ENCODE measurements around the gene WDR4.

DNA sequence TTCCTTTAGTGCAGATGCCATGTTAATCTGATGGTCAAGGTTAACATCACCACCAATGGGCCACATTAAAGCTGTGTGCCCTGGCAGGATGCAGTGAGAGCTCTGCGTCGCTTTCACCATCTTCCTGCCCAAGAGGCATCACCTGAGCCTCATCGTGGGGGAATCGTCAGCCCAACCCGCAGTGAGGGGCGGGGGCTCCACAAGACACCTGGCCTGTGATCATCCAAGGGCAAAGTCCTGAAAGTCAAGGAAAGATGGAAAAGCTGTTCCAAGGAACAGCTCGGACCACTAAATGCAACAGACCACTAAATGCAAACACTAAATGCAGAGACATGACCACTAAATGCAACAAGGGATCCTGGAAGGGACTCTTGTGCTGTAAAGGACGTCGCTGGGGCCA lies 49.9 kb downstream of the WDR4 start:
- TF ChIP-seq, protein P1, sequence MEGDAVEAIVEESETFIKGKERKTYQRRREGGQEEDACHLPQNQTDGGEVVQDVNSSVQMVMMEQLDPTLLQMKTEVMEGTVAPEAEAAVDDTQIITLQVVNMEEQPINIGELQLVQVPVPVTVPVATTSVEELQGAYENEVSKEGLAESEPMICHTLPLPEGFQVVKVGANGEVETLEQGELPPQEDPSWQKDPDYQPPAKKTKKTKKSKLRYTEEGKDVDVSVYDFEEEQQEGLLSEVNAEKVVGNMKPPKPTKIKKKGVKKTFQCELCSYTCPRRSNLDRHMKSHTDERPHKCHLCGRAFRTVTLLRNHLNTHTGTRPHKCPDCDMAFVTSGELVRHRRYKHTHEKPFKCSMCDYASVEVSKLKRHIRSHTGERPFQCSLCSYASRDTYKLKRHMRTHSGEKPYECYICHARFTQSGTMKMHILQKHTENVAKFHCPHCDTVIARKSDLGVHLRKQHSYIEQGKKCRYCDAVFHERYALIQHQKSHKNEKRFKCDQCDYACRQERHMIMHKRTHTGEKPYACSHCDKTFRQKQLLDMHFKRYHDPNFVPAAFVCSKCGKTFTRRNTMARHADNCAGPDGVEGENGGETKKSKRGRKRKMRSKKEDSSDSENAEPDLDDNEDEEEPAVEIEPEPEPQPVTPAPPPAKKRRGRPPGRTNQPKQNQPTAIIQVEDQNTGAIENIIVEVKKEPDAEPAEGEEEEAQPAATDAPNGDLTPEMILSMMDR (IDR thresholded peaks at IDR 0.05), result no peak
- no peak for TF ChIP-seq POLR2A (IDR thresholded peaks at IDR 0.05)

Data from heart left ventricle (tissue), 13 donors.